ENCODE results near the gene TBCK. TPM values are rescaled to one million over a fixed set of nuclear protein-coding genes. Genes with fewer than 3 reads are reported as not detected.

TBCK gene
- total RNA-seq, 2 experiments from 2014 or later: 46.5 to 46.9 TPM

DNA sequence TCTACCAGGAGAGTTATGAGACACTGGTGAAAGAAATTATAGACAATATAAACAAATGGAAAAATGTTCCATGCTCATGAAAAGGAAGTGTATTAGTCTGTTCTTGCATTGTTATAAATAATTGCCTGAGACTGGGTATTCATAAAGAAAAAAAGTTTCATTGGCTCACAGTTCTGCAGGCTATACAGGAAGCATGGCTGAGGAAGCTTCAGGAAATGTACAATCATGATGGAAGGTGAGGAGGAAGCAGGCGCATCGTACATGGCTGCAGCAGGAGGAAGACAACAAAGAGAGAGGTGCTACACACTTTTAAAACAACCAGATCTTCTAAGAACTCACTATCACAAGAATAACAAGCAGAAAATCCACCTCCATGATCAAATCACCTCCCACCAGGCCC is 236.4 kb downstream of the TBCK start:
- Histone ChIP-seq H3K9me3 (ENCODE audit: low read length) (no peaks in the 10 kb centered on the region), H3K79me2 (ENCODE audit: insufficient read depth, low read depth, low read length) (no peaks in the 10 kb centered on the region), H3K4me1 (ENCODE audit: insufficient read depth, low read length, poor library complexity, severe bottlenecking) (no peaks in the 10 kb centered on the region), H3K4me3 (ENCODE audit: low read depth, low read length, poor library complexity, severe bottlenecking) (no peak overlapping the region), H2AFZ (ENCODE audit: low read length) (no peak overlapping the region), H3K9me2 (ENCODE audit: insufficient read depth, low read length) (no peaks in the 10 kb centered on the region), H3K27ac (ENCODE audit: low read depth, low read length, poor library complexity, severe bottlenecking) (no peak overlapping the region), H3K36me3 (ENCODE audit: insufficient read depth, low read length) (no peaks in the 10 kb centered on the region), H4K20me1 (ENCODE audit: insufficient read depth, low read length) (no peaks in the 10 kb centered on the region), H3K4me2 (ENCODE audit: low read length) (no peak overlapping the region)
- ChIA-PET POLR2A (no interaction called here), CTCF (ENCODE audit: unreplicated experiment) (no interaction called here)
- BruUV-seq (replicated peaks): no TSS peak
- intact Hi-C loops (cut with micrococcal nuclease; ENCODE audit: unreplicated experiment): no loop called here
- TF ChIP-seq, protein P1, sequence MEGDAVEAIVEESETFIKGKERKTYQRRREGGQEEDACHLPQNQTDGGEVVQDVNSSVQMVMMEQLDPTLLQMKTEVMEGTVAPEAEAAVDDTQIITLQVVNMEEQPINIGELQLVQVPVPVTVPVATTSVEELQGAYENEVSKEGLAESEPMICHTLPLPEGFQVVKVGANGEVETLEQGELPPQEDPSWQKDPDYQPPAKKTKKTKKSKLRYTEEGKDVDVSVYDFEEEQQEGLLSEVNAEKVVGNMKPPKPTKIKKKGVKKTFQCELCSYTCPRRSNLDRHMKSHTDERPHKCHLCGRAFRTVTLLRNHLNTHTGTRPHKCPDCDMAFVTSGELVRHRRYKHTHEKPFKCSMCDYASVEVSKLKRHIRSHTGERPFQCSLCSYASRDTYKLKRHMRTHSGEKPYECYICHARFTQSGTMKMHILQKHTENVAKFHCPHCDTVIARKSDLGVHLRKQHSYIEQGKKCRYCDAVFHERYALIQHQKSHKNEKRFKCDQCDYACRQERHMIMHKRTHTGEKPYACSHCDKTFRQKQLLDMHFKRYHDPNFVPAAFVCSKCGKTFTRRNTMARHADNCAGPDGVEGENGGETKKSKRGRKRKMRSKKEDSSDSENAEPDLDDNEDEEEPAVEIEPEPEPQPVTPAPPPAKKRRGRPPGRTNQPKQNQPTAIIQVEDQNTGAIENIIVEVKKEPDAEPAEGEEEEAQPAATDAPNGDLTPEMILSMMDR (conservative IDR thresholded peaks at IDR 0.05; ENCODE audit: low read length): no peak
- TF ChIP-seq EZH2phosphoT487 (IDR thresholded peaks at IDR 0.05; ENCODE audit: borderline replicate concordance, low read depth, low read length): no peak
- DNase-seq (ENCODE audit: low spot score): no peak

DNA sequence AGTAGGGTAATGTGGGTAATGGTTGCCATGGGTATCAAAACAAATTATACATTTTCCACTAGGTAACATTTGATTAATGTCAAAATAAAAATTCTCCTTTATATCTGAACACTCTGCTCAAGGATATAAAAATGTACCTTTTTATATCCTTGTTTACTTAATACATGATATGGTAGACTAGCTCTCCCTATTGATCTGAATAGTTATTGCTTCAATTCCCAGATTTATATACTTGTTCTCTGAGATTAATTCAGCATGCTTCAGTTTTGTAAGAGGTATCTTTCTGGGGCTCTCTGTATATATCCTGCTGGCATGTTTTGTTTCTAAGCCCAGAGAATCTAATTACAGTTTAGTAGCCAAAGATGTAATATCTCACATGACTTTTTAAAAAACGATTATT is 251.0 kb downstream of the TBCK start:
- Histone ChIP-seq H3K79me2 (ENCODE audit: insufficient read depth, low read depth, low read length) (no peaks in the 10 kb centered on the region), H3K27ac (ENCODE audit: low read depth, low read length, poor library complexity, severe bottlenecking) (no peak overlapping the region), H4K20me1 (ENCODE audit: insufficient read depth, low read length) (no peaks in the 10 kb centered on the region), H2AFZ (ENCODE audit: low read length) (no peak overlapping the region), H3K9me2 (ENCODE audit: insufficient read depth, low read length) (no peaks in the 10 kb centered on the region), H3K4me3 (ENCODE audit: low read depth, low read length, poor library complexity, severe bottlenecking) (no peak overlapping the region), H3K9me3 (ENCODE audit: low read length) (no peaks in the 10 kb centered on the region), H3K36me3 (ENCODE audit: insufficient read depth, low read length) (no peaks in the 10 kb centered on the region), H3K4me1 (ENCODE audit: insufficient read depth, low read length, poor library complexity, severe bottlenecking) (no peaks in the 10 kb centered on the region), H3K4me2 (ENCODE audit: low read length) (no peak overlapping the region)
- TF ChIP-seq, protein P1 (conservative IDR thresholded peaks at IDR 0.05; ENCODE audit: low read length): no peak
- TF ChIP-seq EZH2phosphoT487 (IDR thresholded peaks at IDR 0.05; ENCODE audit: borderline replicate concordance, low read depth, low read length): no peak
- no TSS peak for BruUV-seq (replicated peaks)
- intact Hi-C loops (cut with micrococcal nuclease; ENCODE audit: unreplicated experiment): no loop called here
- no peak for DNase-seq (ENCODE audit: low spot score)
- CTCF ChIA-PET (ENCODE audit: unreplicated experiment): no interaction called here
- POLR2A ChIA-PET: interaction anchor here (1.5 kb wide), 1 partner anchor 10 kb away, joined by 4 read pairs; no protein-coding TSS in a partner anchor

DNA sequence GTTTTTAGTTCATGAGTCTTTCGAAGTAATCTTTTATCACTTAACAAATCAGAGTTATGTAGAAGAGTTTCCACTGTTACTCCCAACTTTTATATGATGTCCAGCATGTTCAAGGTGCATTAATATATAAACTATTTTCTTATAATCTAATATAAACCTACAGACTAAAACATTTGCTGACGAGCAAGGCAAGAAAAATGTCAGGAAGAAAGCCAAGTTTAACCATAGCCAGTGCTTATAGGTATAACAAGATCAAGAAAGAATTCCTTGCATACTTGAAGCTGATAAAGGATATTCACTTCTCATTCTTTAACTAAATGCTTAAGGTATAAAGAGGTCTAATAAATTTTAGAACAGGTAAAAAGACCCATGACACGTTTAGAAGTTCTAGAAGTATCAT is 253.0 kb downstream of the TBCK start:
- Histone ChIP-seq H4K20me1 (ENCODE audit: insufficient read depth, low read length) (no peaks in the 10 kb centered on the region), H3K4me1 (ENCODE audit: insufficient read depth, low read length, poor library complexity, severe bottlenecking) (no peaks in the 10 kb centered on the region), H3K4me3 (ENCODE audit: low read depth, low read length, poor library complexity, severe bottlenecking) (no peak overlapping the region), H3K4me2 (ENCODE audit: low read length) (no peak overlapping the region), H2AFZ (ENCODE audit: low read length) (no peak overlapping the region), H3K9me3 (ENCODE audit: low read length) (no peaks in the 10 kb centered on the region), H3K36me3 (ENCODE audit: insufficient read depth, low read length) (no peaks in the 10 kb centered on the region), H3K9me2 (ENCODE audit: insufficient read depth, low read length) (no peaks in the 10 kb centered on the region), H3K27ac (ENCODE audit: low read depth, low read length, poor library complexity, severe bottlenecking) (no peak overlapping the region), H3K79me2 (ENCODE audit: insufficient read depth, low read depth, low read length) (no peaks in the 10 kb centered on the region)
- POLR2A ChIA-PET: no interaction called here
- BruUV-seq (replicated peaks): no TSS peak
- CTCF ChIA-PET (ENCODE audit: unreplicated experiment): no interaction called here
- TF ChIP-seq, protein P1 (conservative IDR thresholded peaks at IDR 0.05; ENCODE audit: low read length): no peak
- no peak for TF ChIP-seq EZH2phosphoT487 (IDR thresholded peaks at IDR 0.05; ENCODE audit: borderline replicate concordance, low read depth, low read length)
- no peak for DNase-seq (ENCODE audit: low spot score)
- intact Hi-C loops (cut with micrococcal nuclease; ENCODE audit: unreplicated experiment): no loop called here

All from OCI-LY7 (cell line).